ENCODE data around the gene PTPRG. TPM values are rescaled to one million over a fixed set of nuclear protein-coding genes. Genes with fewer than 3 reads are reported as not detected.

PTPRG gene
- total RNA-seq, 1 experiment from 2014 or later = 32.1 TPM

DNA sequence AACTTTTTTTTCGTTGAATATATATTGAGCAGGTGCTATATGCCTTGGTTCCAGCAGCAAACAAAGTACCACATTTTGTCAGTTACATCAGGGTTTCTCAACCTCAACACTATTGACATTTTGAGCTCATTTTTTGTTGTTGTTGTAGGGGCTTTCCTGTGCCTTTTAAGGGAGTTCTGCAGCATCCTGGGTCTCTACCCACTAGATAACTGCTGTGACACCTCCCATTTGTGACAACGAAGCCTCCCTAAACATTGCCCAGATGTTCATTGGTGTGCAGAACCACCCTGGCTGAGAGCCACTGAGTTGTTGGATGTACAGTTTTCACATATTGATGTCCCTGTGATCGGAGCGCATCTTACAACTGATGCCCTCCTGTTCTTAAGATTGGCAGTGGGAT is 382.6 kb downstream of the PTPRG start (continued):
- TF ChIP-seq SRF (IDR thresholded peaks at IDR 0.05; ENCODE audit: low read depth) (no peak), FOSL1 (IDR thresholded peaks at IDR 0.05; ENCODE audit: low read depth) (no peak), ELF1 (IDR thresholded peaks at IDR 0.05; ENCODE audit: borderline replicate concordance, low read depth) (no peak), EZH2 (IDR thresholded peaks at IDR 0.05) (no peak), EGR1 (IDR thresholded peaks at IDR 0.05; ENCODE audit: low read depth) (no peak), EZH2phosphoT487 (IDR thresholded peaks at IDR 0.05; ENCODE audit: borderline replicate concordance) (no peak)
- TF ChIP-seq, protein P1, sequence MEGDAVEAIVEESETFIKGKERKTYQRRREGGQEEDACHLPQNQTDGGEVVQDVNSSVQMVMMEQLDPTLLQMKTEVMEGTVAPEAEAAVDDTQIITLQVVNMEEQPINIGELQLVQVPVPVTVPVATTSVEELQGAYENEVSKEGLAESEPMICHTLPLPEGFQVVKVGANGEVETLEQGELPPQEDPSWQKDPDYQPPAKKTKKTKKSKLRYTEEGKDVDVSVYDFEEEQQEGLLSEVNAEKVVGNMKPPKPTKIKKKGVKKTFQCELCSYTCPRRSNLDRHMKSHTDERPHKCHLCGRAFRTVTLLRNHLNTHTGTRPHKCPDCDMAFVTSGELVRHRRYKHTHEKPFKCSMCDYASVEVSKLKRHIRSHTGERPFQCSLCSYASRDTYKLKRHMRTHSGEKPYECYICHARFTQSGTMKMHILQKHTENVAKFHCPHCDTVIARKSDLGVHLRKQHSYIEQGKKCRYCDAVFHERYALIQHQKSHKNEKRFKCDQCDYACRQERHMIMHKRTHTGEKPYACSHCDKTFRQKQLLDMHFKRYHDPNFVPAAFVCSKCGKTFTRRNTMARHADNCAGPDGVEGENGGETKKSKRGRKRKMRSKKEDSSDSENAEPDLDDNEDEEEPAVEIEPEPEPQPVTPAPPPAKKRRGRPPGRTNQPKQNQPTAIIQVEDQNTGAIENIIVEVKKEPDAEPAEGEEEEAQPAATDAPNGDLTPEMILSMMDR (IDR thresholded peaks at IDR 0.05 in 2 of 3, conservative IDR thresholded peaks at IDR 0.05 in 1 of 3; ENCODE audit: borderline replicate concordance in 1 of 3, insufficient read depth in 1 of 3, low read depth in 2 of 3, low read length in 2 of 3) = no peak

DNA sequence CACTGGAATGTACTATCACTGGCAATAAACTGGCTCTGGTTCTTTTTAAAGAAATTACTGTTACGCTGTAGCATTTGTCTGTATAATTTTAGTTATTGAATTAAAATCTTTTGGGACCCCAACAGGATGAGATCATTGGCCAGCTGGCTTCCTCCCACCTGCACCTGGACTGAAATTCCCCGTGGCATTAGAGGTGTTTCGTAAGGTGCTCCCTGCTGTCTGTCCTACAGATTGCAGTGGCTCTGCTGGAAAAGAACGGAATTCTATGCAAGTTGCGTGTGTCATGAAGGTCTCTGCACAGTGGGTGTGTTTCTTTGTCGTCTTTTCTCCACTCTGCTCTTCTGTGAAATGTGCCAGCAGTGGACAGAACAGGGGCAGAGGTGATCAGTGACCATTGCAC is 383.4 kb downstream of the PTPRG start:
- Histone ChIP-seq H3K9me2 (ENCODE audit: insufficient read depth) (no peaks in the 10 kb centered on the region), H3K4me3 (replicated peaks in 1 of 2; ENCODE audit: low read depth in 1 of 2, low read length in 2 of 2) (no peak overlapping the region), H3K9ac (ENCODE audit: low read length) (no peak overlapping the region), H3K27ac (ENCODE audit: low read depth, low read length) (no peak overlapping the region), H3K4me2 (ENCODE audit: low read length) (no peak overlapping the region), H3K9me3 (ENCODE audit: control insufficient read depth in 1 of 2, insufficient read depth in 1 of 2, low read depth in 1 of 2, low read length in 2 of 2) (no peaks in the 10 kb centered on the region), H3K27me3 (ENCODE audit: insufficient read depth, low read length) (no peaks in the 10 kb centered on the region), H2AFZ (ENCODE audit: low read depth, low read length, poor library complexity, severe bottlenecking) (no peak overlapping the region), H3K36me3 (ENCODE audit: control insufficient read depth in 1 of 2, insufficient read depth in 2 of 2, low read length in 2 of 2) (no peaks in the 10 kb centered on the region), H4K20me1 (ENCODE audit: insufficient read depth) (no peaks in the 10 kb centered on the region), H3K4me1 (ENCODE audit: control insufficient read depth in 1 of 2, insufficient read depth in 2 of 2, low read length in 2 of 2) (no peaks in the 10 kb centered on the region), H3K79me2 (ENCODE audit: insufficient read depth, low read length) (no peaks in the 10 kb centered on the region)
- ChIA-PET POLR2A (no interaction called here), CTCF (interaction anchor here (2.5 kb wide), 1 partner anchor 8 kb away, joined by 17 read pairs; no protein-coding TSS in a partner anchor), RAD21 (ENCODE audit: low non-redundant PET in 1 of 2, low total read pairs in 2 of 2, uncharacterized antibody in 2 of 2, unreplicated experiment in 2 of 2) (no interaction called here)
- no peak for DNase-seq (ENCODE audit: low read depth, low spot score)
- ATAC-seq = no peak
- intact Hi-C loops (cut with micrococcal nuclease) = no loop called here
- no TSS peak for BruUV-seq (replicated peaks)
- TF ChIP-seq SRF (IDR thresholded peaks at IDR 0.05; ENCODE audit: low read depth) = no peak
- TF ChIP-seq YY1 (IDR thresholded peaks at IDR 0.05; ENCODE audit: extremely low read depth, insufficient replicate concordance, low read depth, low read length) = no peak
- TF ChIP-seq, protein P2, sequence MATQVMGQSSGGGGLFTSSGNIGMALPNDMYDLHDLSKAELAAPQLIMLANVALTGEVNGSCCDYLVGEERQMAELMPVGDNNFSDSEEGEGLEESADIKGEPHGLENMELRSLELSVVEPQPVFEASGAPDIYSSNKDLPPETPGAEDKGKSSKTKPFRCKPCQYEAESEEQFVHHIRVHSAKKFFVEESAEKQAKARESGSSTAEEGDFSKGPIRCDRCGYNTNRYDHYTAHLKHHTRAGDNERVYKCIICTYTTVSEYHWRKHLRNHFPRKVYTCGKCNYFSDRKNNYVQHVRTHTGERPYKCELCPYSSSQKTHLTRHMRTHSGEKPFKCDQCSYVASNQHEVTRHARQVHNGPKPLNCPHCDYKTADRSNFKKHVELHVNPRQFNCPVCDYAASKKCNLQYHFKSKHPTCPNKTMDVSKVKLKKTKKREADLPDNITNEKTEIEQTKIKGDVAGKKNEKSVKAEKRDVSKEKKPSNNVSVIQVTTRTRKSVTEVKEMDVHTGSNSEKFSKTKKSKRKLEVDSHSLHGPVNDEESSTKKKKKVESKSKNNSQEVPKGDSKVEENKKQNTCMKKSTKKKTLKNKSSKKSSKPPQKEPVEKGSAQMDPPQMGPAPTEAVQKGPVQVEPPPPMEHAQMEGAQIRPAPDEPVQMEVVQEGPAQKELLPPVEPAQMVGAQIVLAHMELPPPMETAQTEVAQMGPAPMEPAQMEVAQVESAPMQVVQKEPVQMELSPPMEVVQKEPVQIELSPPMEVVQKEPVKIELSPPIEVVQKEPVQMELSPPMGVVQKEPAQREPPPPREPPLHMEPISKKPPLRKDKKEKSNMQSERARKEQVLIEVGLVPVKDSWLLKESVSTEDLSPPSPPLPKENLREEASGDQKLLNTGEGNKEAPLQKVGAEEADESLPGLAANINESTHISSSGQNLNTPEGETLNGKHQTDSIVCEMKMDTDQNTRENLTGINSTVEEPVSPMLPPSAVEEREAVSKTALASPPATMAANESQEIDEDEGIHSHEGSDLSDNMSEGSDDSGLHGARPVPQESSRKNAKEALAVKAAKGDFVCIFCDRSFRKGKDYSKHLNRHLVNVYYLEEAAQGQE (IDR thresholded peaks at IDR 0.05; ENCODE audit: low read depth) = no peak
- TF ChIP-seq EZH2 (IDR thresholded peaks at IDR 0.05) = no peak
- TF ChIP-seq, protein P3, sequence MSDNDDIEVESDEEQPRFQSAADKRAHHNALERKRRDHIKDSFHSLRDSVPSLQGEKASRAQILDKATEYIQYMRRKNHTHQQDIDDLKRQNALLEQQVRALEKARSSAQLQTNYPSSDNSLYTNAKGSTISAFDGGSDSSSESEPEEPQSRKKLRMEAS (IDR thresholded peaks at IDR 0.05) = no peak
- TF ChIP-seq FOSL1 (IDR thresholded peaks at IDR 0.05; ENCODE audit: low read depth) = no peak
- no peak for TF ChIP-seq POLR2A (IDR thresholded peaks at IDR 0.05; ENCODE audit: borderline replicate concordance, extremely low read depth, insufficient read depth, insufficient read length)
- TF ChIP-seq CEBPB (IDR thresholded peaks at IDR 0.05; ENCODE audit: low read depth) = no peak
- TF ChIP-seq ZNF274 (IDR thresholded peaks at IDR 0.05; ENCODE audit: low read depth, low read length) = no peak
- TF ChIP-seq, protein P1 (IDR thresholded peaks at IDR 0.05 in 2 of 3, conservative IDR thresholded peaks at IDR 0.05 in 1 of 3; ENCODE audit: borderline replicate concordance in 1 of 3, insufficient read depth in 1 of 3, low read depth in 2 of 3, low read length in 2 of 3) = no peak
- no peak for TF ChIP-seq EZH2phosphoT487 (IDR thresholded peaks at IDR 0.05; ENCODE audit: borderline replicate concordance)
- TF ChIP-seq ELF1 (IDR thresholded peaks at IDR 0.05; ENCODE audit: borderline replicate concordance, low read depth) = no peak
- TF ChIP-seq CBX3 (IDR thresholded peaks at IDR 0.05; ENCODE audit: low read depth) = no peak
- no peak for TF ChIP-seq TCF7L2 (IDR thresholded peaks at IDR 0.05; ENCODE audit: borderline replicate concordance, extremely low read depth, insufficient read depth, insufficient read length)
- no peak for TF ChIP-seq JUND (IDR thresholded peaks at IDR 0.05)
- TF ChIP-seq ZFX (IDR thresholded peaks at IDR 0.05) = no peak
- no peak for TF ChIP-seq SP1 (IDR thresholded peaks at IDR 0.05; ENCODE audit: low read depth)
